H1 (cell line): ENCODE results near the gene TASP1. TPM values are rescaled to one million over a fixed set of nuclear protein-coding genes. Genes with fewer than 3 reads are reported as not detected.
A peak's percentile ranks its signal among the peaks of the same experiment; 100 is the strongest.

Source experiments
- CTCF ChIA-PET: fragments of 300-600 bp; sonication (Branson Sonifier 250); formaldehyde crosslinking; loops from one replicate; lab custom pipeline; 2021; ENCODE audit not compliant: partially characterized antibody; lab: Charles Lee
- POLR2A ChIA-PET: fragments of 300-600 bp; sonication (Branson Sonifier 250); formaldehyde crosslinking; loops from one replicate; lab custom pipeline; 2021; ENCODE audit warnings: inconsistent platforms; ENCODE audit not compliant: partially characterized antibody; lab: Charles Lee
- DNase-seq, 2 experiments: peaks; one replicate each; pipeline versions ENCODE4 v3.0.0 to v3.0.0-alpha.2; 2010 to 2022; ENCODE audit warnings: low spot score in 2 of 2, low read depth in 1 of 2, mixed read lengths in 1 of 2
- FAIRE-seq: peaks from 2 replicates; lab custom pipeline; 2011; peaks lifted over from hg19 to GRCh38; lab: Jason Lieb, UNC
- H2AFZ ChIP-seq: 2 replicates; pipeline ENCODE4 v1.8.1; 2012; ENCODE audit warnings: low read length, inconsistent platforms
- H2AK5ac ChIP-seq: 2 replicates; pipeline ENCODE4 v1.6.1; 2013; ENCODE audit warnings: low read depth, low read length
- H2BK120ac ChIP-seq: replicated peaks from 2 replicates; pipeline ENCODE3; 2013; ENCODE audit warnings: low read depth, low read length, inconsistent platforms
- H2BK12ac ChIP-seq: 2 replicates; pipeline ENCODE4 v1.6.1; 2013; ENCODE audit warnings: low read depth, low read length
- H2BK15ac ChIP-seq: 2 replicates; pipeline ENCODE4 v1.6.1; 2013; ENCODE audit warnings: low read length
- H2BK20ac ChIP-seq: 2 replicates; pipeline ENCODE4 v1.6.1; 2013; ENCODE audit warnings: low read length
- H2BK5ac ChIP-seq: 2 replicates; pipeline ENCODE4 v1.6.1; 2013; ENCODE audit warnings: low read depth, low read length
- H3K14ac ChIP-seq: 2 replicates; pipeline ENCODE4 v1.6.1; 2013; ENCODE audit warnings: inconsistent platforms; ENCODE audit not compliant: insufficient read length
- H3K18ac ChIP-seq: 2 replicates; pipeline ENCODE4 v1.6.1; 2013; ENCODE audit warnings: low read length; ENCODE audit errors: extremely low read depth
- H3K23ac ChIP-seq: 2 replicates; pipeline ENCODE4 v1.6.1; 2013; ENCODE audit warnings: inconsistent platforms; ENCODE audit not compliant: insufficient read length
- H3K23me2 ChIP-seq: 2 replicates; pipeline ENCODE4 v1.6.1; 2013; ENCODE audit warnings: low read depth, low read length
- H3K27ac ChIP-seq: 2 replicates; pipeline ENCODE4 v1.6.1; 2011; ENCODE audit warnings: low read depth, low read length, inconsistent platforms
- H3K27me3 ChIP-seq, 4 experiments: replicated peaks in 1 of 4; 1 replicate in 1 of 4; 2 replicates in 3 of 4; pipeline versions ENCODE4 v1.6.1 to v1.8.1; 2011 to 2013; ENCODE audit warnings: low read length in 3 of 4, mild to moderate bottlenecking in 3 of 4, inconsistent platforms in 2 of 4, mixed read lengths in 2 of 4, moderate library complexity in 1 of 4; ENCODE audit not compliant: control insufficient read depth in 3 of 4, insufficient read depth in 3 of 4; ENCODE audit errors: extremely low read depth in 1 of 4
- H3K36me3 ChIP-seq, 4 experiments: 2 replicates each; pipeline versions ENCODE4 v1.6.1 to v1.8.1; 2011 to 2013; ENCODE audit warnings: mild to moderate bottlenecking in 4 of 4, low read length in 3 of 4, moderate library complexity in 2 of 4, control low read depth in 1 of 4, inconsistent platforms in 1 of 4; ENCODE audit not compliant: insufficient read depth in 4 of 4, control insufficient read depth in 2 of 4
- H3K4ac ChIP-seq: replicated peaks from 2 replicates; pipeline ENCODE3; 2013; ENCODE audit warnings: low read length, low read depth, mixed read lengths, inconsistent platforms; ENCODE audit not compliant: insufficient read length
- H3K4me1 ChIP-seq, 4 experiments: replicated peaks in 1 of 4; 1 replicate in 1 of 4; 2 replicates in 3 of 4; pipeline versions ENCODE4 v1.6.1 to v1.8.1; 2011 to 2013; ENCODE audit warnings: low read length in 3 of 4, inconsistent platforms in 2 of 4, mixed read lengths in 1 of 4; ENCODE audit not compliant: insufficient read depth in 4 of 4, control insufficient read depth in 3 of 4
- H3K4me2 ChIP-seq, 2 experiments: 2 replicates each; pipeline versions ENCODE4 v1.6.1 to v1.8.1; 2011 to 2013; ENCODE audit warnings: low read depth in 2 of 2, low read length in 2 of 2, control low read depth in 1 of 2, inconsistent platforms in 1 of 2, mild to moderate bottlenecking in 1 of 2; ENCODE audit not compliant: insufficient read depth in 1 of 2
- H3K4me3 ChIP-seq, 4 experiments: fragments of 200-600, 300-600 bp in 1 of 4; sonication (generic), shearing (Covaris generic), sonication (Bioruptor Twin) in 1 of 4; 2 replicates each; pipeline versions ENCODE4 v1.5.1 to v1.8.1; 2011 to 2016; ENCODE audit warnings: low read length in 4 of 4, low read depth in 3 of 4, control low read depth in 2 of 4, inconsistent platforms in 2 of 4, mild to moderate bottlenecking in 2 of 4, mixed read lengths in 1 of 4, moderate library complexity in 1 of 4; ENCODE audit not compliant: insufficient read depth in 2 of 4; ENCODE audit errors: extremely low read depth in 1 of 4
- H3K56ac ChIP-seq: replicated peaks from 2 replicates; pipeline ENCODE3; 2013; ENCODE audit warnings: low read depth, mild to moderate bottlenecking, mixed read lengths, low read length, inconsistent platforms; ENCODE audit not compliant: insufficient read length
- H3K79me1 ChIP-seq: 2 replicates; pipeline ENCODE4 v1.6.1; 2013; ENCODE audit warnings: low read depth, low read length, control low read depth
- H3K79me2 ChIP-seq, 2 experiments: 2 replicates each; pipeline versions ENCODE4 v1.6.1 to v1.8.1; 2012 to 2013; ENCODE audit warnings: low read length in 2 of 2, mild to moderate bottlenecking in 2 of 2, inconsistent platforms in 1 of 2; ENCODE audit not compliant: insufficient read depth in 2 of 2, control insufficient read depth in 1 of 2
- H3K9ac ChIP-seq, 4 experiments: replicated peaks in 1 of 4; 1 replicate in 1 of 4; 2 replicates in 3 of 4; pipeline versions ENCODE4 v1.6.1 to v1.8.1; 2011 to 2013; ENCODE audit warnings: low read depth in 3 of 4, low read length in 3 of 4, control low read depth in 2 of 4, mild to moderate bottlenecking in 2 of 4, moderate library complexity in 2 of 4, inconsistent platforms in 1 of 4; ENCODE audit errors: extremely low read depth in 1 of 4
- H3K9me3 ChIP-seq, 2 experiments: 2 replicates each; pipeline versions ENCODE4 v1.6.1 to v1.8.1; 2012 to 2013; ENCODE audit warnings: mild to moderate bottlenecking in 2 of 2, moderate library complexity in 2 of 2, control low read depth in 1 of 2, inconsistent platforms in 1 of 2, low read depth in 1 of 2, low read length in 1 of 2, mixed read lengths in 1 of 2; ENCODE audit not compliant: insufficient read depth in 2 of 2
- H4K20me1 ChIP-seq, 2 experiments: replicated peaks in 1 of 2; 2 replicates each; pipeline versions ENCODE3 to v1.8.1; 2011 to 2013; ENCODE audit warnings: inconsistent platforms in 2 of 2, low read length in 2 of 2, mild to moderate bottlenecking in 1 of 2; ENCODE audit not compliant: insufficient read depth in 2 of 2, control insufficient read depth in 1 of 2
- H4K5ac ChIP-seq: 2 replicates; pipeline ENCODE4 v1.6.1; 2013; ENCODE audit warnings: low read length, low read depth, mixed read lengths, inconsistent platforms; ENCODE audit not compliant: insufficient read length
- H4K8ac ChIP-seq: 2 replicates; pipeline ENCODE4 v1.8.0; 2013; ENCODE audit warnings: mild to moderate bottlenecking, moderate library complexity, low read length, inconsistent platforms; ENCODE audit not compliant: insufficient read depth; ENCODE audit errors: extremely low read depth
- H4K91ac ChIP-seq: replicated peaks from 2 replicates; pipeline ENCODE3; 2013; ENCODE audit warnings: low read length, mixed read lengths, inconsistent platforms; ENCODE audit not compliant: insufficient read length
- BACH1 ChIP-seq: IDR thresholded peaks from 2 replicates; pipeline ENCODE4 v1.6.1; 2012; ENCODE audit warnings: low read length, improper control_type of control experiment
- EP300 ChIP-seq, 2 experiments: IDR thresholded peaks; 1 replicate in 1 of 2; 2 replicates in 1 of 2; pipeline ENCODE4 v1.6.1; 2011 to 2012; ENCODE audit warnings: low read depth in 2 of 2, low read length in 2 of 2, mild to moderate bottlenecking in 2 of 2, borderline replicate concordance in 1 of 2, inconsistent platforms in 1 of 2, moderate library complexity in 1 of 2
- GABPA ChIP-seq: IDR thresholded peaks from 2 replicates; pipeline ENCODE4 v1.6.1; 2011; ENCODE audit warnings: mild to moderate bottlenecking, low read length, moderate library complexity, borderline replicate concordance; ENCODE audit not compliant: insufficient read depth
- KDM4A ChIP-seq: IDR thresholded peaks from one replicate; pipeline ENCODE4 v1.7.1; 2012; ENCODE audit warnings: low read depth, mild to moderate bottlenecking, moderate library complexity, low read length, inconsistent platforms; ENCODE audit not compliant: severe bottlenecking
- NANOG ChIP-seq: IDR thresholded peaks from 2 replicates; pipeline ENCODE4 v1.6.1; 2011; ENCODE audit warnings: low read length, low read depth, mild to moderate bottlenecking, inconsistent platforms; ENCODE audit not compliant: insufficient read depth, poor library complexity, severe bottlenecking
- POLR2A ChIP-seq, 2 experiments: IDR thresholded peaks; 1 replicate in 1 of 2; 2 replicates in 1 of 2; pipeline ENCODE4 v1.6.1; 2011; ENCODE audit warnings: low read depth in 2 of 2, low read length in 2 of 2, mild to moderate bottlenecking in 2 of 2; ENCODE audit errors: control extremely low read depth in 1 of 2
- SIX5 ChIP-seq: IDR thresholded peaks from 2 replicates; pipeline ENCODE4 v1.6.1; 2011; ENCODE audit warnings: mild to moderate bottlenecking, low read depth, low read length
- SP2 ChIP-seq: IDR thresholded peaks from 2 replicates; pipeline ENCODE4 v1.6.1; 2012; ENCODE audit warnings: mild to moderate bottlenecking, low read length, inconsistent platforms
- SP4 ChIP-seq: IDR thresholded peaks from 2 replicates; pipeline ENCODE4 v1.6.1; 2012; ENCODE audit warnings: low read length, inconsistent platforms
- TCF12 ChIP-seq: IDR thresholded peaks from 2 replicates; pipeline ENCODE4 v1.6.1; 2011; ENCODE audit warnings: low read depth, mild to moderate bottlenecking, low read length
- YY1 ChIP-seq: IDR thresholded peaks from 2 replicates; pipeline ENCODE4 v1.6.1; 2011; ENCODE audit warnings: low read depth, mild to moderate bottlenecking, low read length
- WGBS, 2 experiments: shearing (Covaris generic) in 1 of 2; methylation state at CpG; one replicate each; pipeline versions ENCODE4 v1.1.6 to v1.1.7; 2013 to 2015; ENCODE audit warnings: low lambda C conversion rate in 2 of 2, mixed read lengths in 2 of 2, inconsistent platforms in 1 of 2, low coverage in 1 of 2, missing lambda C conversion rate in 1 of 2; ENCODE audit not compliant: insufficient replicate concordance in 2 of 2, insufficient coverage in 1 of 2, insufficient read length in 1 of 2; ENCODE audit errors: extremely low coverage in 1 of 2, missing lambda C conversion rate in 1 of 2; 5-methylcytosine and 5-hydroxymethylcytosine counted together
- polyA plus RNA-seq, 7 experiments: library from polyadenylated mRNA; depleted of rRNA in 3 of 7; stranded (reverse) in 5 of 7; unstranded in 2 of 7; fragments of >200 nt in 5 of 7; fragments of 200-250 nt in 2 of 7; gene quantifications; 1 replicate in 5 of 7; 2 replicates in 1 of 7; 4 replicates in 1 of 7; pipeline versions ENCODE4 v1.2.1 to v1.2.3, GENCODE V29; 2011 to 2013; ENCODE audit warnings: missing spikeins in 2 of 7, mixed read lengths in 2 of 7
- total RNA-seq: library from RNA; stranded (reverse); fragmentation: NEBNext Ultra II Directional; extraction: Animal tissue kit (Norgen Biotek cat#: 25700); gene quantifications from 2 replicates; pipeline ENCODE4 v1.2.1, GENCODE V29; 2021
- TF ChIP-seq, protein P1 (sequence below): IDR thresholded peaks from 2 replicates; pipeline ENCODE4 v1.6.1; 2012; ENCODE audit warnings: inconsistent platforms

TASP1 gene
- total and polyA plus RNA-seq, 2 of the 8 experiments (the other 6 are each of a cell fraction or from before 2014, with no cell fraction given), result 4.5 to 10.9 TPM

GRCh38 chr20:13364278-13365170 is 274.2 kb downstream of the TASP1 start:
- Histone ChIP-seq H3K36me3 (no peaks in the 10 kb centered on the region), H3K79me2 (no peaks in the 10 kb centered on the region), H2BK12ac (peak overlapping the region; percentile 55; the same call in 1 of the 2 replicates), H3K14ac (no peak overlapping the region), H3K4me3 (no peak overlapping the region), H4K20me1 (no peaks in the 10 kb centered on the region), H3K4me1 (no peaks in the 10 kb centered on the region; a peak in 1 of 7 replicates), H3K23me2 (no peaks in the 10 kb centered on the region), H3K4me2 (no peak overlapping the region), H2BK20ac (peak overlapping the region; percentile 90; the same call in 1 of the 2 replicates), H3K56ac (no peak overlapping the region), H4K8ac (no peak overlapping the region), H3K4ac (no peak overlapping the region), H2BK120ac (no peak overlapping the region), H3K27me3 (no peaks in the 10 kb centered on the region), H3K18ac (peak overlapping the region; percentile 10; the same call in 1 of the 2 replicates), H3K79me1 (no peaks in the 10 kb centered on the region), H3K23ac (no peak overlapping the region), H4K91ac (peak overlapping the region; percentile 30), H2BK15ac (peak overlapping the region; percentile 38; the same call in 1 of the 2 replicates), H3K9ac (no peak overlapping the region), H2AFZ (no peak overlapping the region), H4K5ac (no peak overlapping the region), H2BK5ac (peak overlapping the region; percentile 22; the same call in 1 of the 2 replicates), H3K27ac (no peak overlapping the region), H2AK5ac (no peak overlapping the region; the same call in 1 of the 2 replicates), H3K9me3 (no peaks in the 10 kb centered on the region)
- CTCF ChIA-PET, result interaction anchor here (1.1 kb wide), 1 partner anchor 8 kb away, joined by 4 read pairs; no protein-coding TSS in a partner anchor
- 92% methylated on average over 6 of the region's 6 CpGs; no CpG with 5 or more reads in 1 of the 2 experiments for WGBS, 2 experiments
- DNase-seq (no peak), FAIRE-seq (no peak)
- POLR2A ChIA-PET, result no interaction called here
- TF ChIP-seq BACH1, result no peak
- no peak for TF ChIP-seq NANOG
- TF ChIP-seq SIX5, result no peak
- TF ChIP-seq EP300 (IDR thresholded peaks at IDR 0.05; ENCODE audit: borderline replicate concordance in 1 of 2, low read depth in 2 of 2, low read length in 2 of 2), result no peak
- no peak for TF ChIP-seq KDM4A
- TF ChIP-seq SP4, result no peak
- TF ChIP-seq SP2, result no peak
- TF ChIP-seq YY1, result no peak
- TF ChIP-seq, protein P1, sequence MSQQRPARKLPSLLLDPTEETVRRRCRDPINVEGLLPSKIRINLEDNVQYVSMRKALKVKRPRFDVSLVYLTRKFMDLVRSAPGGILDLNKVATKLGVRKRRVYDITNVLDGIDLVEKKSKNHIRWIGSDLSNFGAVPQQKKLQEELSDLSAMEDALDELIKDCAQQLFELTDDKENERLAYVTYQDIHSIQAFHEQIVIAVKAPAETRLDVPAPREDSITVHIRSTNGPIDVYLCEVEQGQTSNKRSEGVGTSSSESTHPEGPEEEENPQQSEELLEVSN, result no peak
- no peak for TF ChIP-seq GABPA
- TF ChIP-seq TCF12, result no peak
- TF ChIP-seq POLR2A (IDR thresholded peaks at IDR 0.05; ENCODE audit: control extremely low read depth in 1 of 2, low read depth in 2 of 2, low read length in 2 of 2), result no peak
